Endodermal cell (in vitro differentiated cells): ENCODE measurements around the gene ASB1. TPM values are rescaled to one million over a fixed set of nuclear protein-coding genes. Genes with fewer than 3 reads are reported as not detected.
"Not testable (repeated sequence)": the region's sequence is repeated elsewhere in the genome, so short reads cannot be mapped to it uniquely, and the experiment has no call there.

Experiments
- DNase-seq: peaks from one replicate; pipeline ENCODE4 v3.0.0-alpha.2; 2017
- H3K27ac ChIP-seq: 2 replicates; pipeline ENCODE4 v1.5.1; 2013; ENCODE audit warnings: mild to moderate bottlenecking, low read depth, low read length, moderate library complexity
- H3K27me3 ChIP-seq: 2 replicates; pipeline ENCODE4 v1.6.1; 2013; ENCODE audit warnings: mild to moderate bottlenecking, low read length, moderate library complexity; ENCODE audit not compliant: insufficient read depth, control insufficient read depth, poor library complexity, severe bottlenecking
- H3K36me3 ChIP-seq: 2 replicates; pipeline ENCODE4 v1.7.0; 2013; ENCODE audit warnings: mild to moderate bottlenecking, low read length, moderate library complexity; ENCODE audit not compliant: control insufficient read depth, insufficient read depth
- H3K4me1 ChIP-seq: one replicate; pipeline ENCODE4 v1.7.0; 2013; ENCODE audit warnings: low read length; ENCODE audit not compliant: control insufficient read depth, insufficient read depth
- H3K4me3 ChIP-seq: 2 replicates; pipeline ENCODE4 v1.5.1; 2013; ENCODE audit warnings: mild to moderate bottlenecking, low read length, moderate library complexity
- H3K9ac ChIP-seq: 2 replicates; pipeline ENCODE4 v1.6.1; 2013; ENCODE audit warnings: mild to moderate bottlenecking, low read length, moderate library complexity; ENCODE audit not compliant: poor library complexity, severe bottlenecking; ENCODE audit errors: extremely low read depth
- H3K9me3 ChIP-seq: 2 replicates; pipeline ENCODE4 v1.6.1; 2013; ENCODE audit warnings: mild to moderate bottlenecking, low read length, moderate library complexity; ENCODE audit not compliant: control insufficient read depth
- H3K27ac Mint-ChIP-seq: 2 replicates; pipeline ENCODE4 v1.8.0; 2020; ENCODE audit warnings: mixed read lengths
- H3K27me3 Mint-ChIP-seq: 2 replicates; pipeline ENCODE4 v1.8.0; 2021; ENCODE audit warnings: mild to moderate bottlenecking, mixed read lengths; ENCODE audit not compliant: insufficient read depth
- H3K36me3 Mint-ChIP-seq: 2 replicates; pipeline ENCODE4 v1.8.0; 2020; ENCODE audit warnings: low read depth, mixed read lengths
- H3K4me1 Mint-ChIP-seq: 2 replicates; pipeline ENCODE4 v1.8.0; 2020; ENCODE audit warnings: mixed read lengths
- H3K4me3 Mint-ChIP-seq: 2 replicates; pipeline ENCODE4 v1.8.0; 2020; ENCODE audit warnings: mild to moderate bottlenecking, moderate library complexity, mixed read lengths
- H3K9me3 Mint-ChIP-seq: 2 replicates; pipeline ENCODE4 v1.8.0; 2020; ENCODE audit warnings: mild to moderate bottlenecking, mixed read lengths
- WGBS, 2 experiments: methylation state at CpG; one replicate each; pipeline versions ENCODE4 v1.1.5 to v1.1.7; 2013; ENCODE audit warnings: missing lambda C conversion rate in 2 of 2, mixed read lengths in 1 of 2; ENCODE audit not compliant: insufficient coverage in 1 of 2, insufficient read length in 1 of 2; 5-methylcytosine and 5-hydroxymethylcytosine counted together
- total RNA-seq, 2 donors: library from RNA; stranded (reverse); fragmentation: NEBNext Ultra II Directional in 1 of 2; extraction: Animal tissue kit (Norgen Biotek cat#: 25700) in 1 of 2; gene quantifications; 2 replicates in 1 of 2; 3 replicates in 1 of 2; pipeline ENCODE4 v1.2.1, GENCODE V29; 2021
- TF ChIP-seq, protein P1 (sequence below): fragments of 200-600 bp; sonication (generic); conservative IDR thresholded peaks from 2 replicates; pipeline ENCODE4 v1.5.0; 2021; ENCODE audit warnings: antibody characterized with exemption, mild to moderate bottlenecking

ASB1 gene
- total RNA-seq, 2 donors from 2014 or later = 39.0 to 39.6 TPM

DNA sequence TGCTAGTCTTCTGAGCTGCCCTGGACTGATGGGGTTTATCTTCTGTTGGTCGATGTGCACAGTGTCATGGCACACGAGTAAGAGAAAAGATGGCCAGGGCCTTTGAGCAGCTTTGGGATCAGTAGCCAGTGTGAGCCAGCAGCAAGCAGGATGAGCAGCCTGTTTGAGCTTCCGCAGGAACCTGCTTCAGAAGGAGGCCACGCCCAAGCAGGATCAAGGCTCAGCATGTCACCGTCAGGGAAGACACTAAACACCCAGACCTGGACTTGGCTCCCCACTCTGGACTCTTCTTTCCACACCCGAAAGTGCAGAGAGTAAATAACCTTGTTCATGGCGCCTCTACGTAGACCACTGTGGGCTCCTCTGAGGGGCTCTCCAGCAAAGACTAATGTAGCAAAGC lies 25.2 kb upstream of the ASB1 start:
- no peak overlapping the region for H3K9ac ChIP-seq
- no peak overlapping the region for H3K4me3 ChIP-seq
- TF ChIP-seq, protein P1, sequence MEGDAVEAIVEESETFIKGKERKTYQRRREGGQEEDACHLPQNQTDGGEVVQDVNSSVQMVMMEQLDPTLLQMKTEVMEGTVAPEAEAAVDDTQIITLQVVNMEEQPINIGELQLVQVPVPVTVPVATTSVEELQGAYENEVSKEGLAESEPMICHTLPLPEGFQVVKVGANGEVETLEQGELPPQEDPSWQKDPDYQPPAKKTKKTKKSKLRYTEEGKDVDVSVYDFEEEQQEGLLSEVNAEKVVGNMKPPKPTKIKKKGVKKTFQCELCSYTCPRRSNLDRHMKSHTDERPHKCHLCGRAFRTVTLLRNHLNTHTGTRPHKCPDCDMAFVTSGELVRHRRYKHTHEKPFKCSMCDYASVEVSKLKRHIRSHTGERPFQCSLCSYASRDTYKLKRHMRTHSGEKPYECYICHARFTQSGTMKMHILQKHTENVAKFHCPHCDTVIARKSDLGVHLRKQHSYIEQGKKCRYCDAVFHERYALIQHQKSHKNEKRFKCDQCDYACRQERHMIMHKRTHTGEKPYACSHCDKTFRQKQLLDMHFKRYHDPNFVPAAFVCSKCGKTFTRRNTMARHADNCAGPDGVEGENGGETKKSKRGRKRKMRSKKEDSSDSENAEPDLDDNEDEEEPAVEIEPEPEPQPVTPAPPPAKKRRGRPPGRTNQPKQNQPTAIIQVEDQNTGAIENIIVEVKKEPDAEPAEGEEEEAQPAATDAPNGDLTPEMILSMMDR = no peak
- no peaks in the 10 kb centered on the region for H3K27me3 ChIP-seq
- no peak for DNase-seq
- Mint-ChIP-seq H3K27me3 (no peaks in the 10 kb centered on the region), H3K27ac (no peak overlapping the region), H3K36me3 (peaks cover 27% of the 10 kb centered on the region), H3K4me3 (no peak overlapping the region), H3K4me1 (peaks cover 11% of the 10 kb centered on the region), H3K9me3 (no peaks in the 10 kb centered on the region)
- no peaks in the 10 kb centered on the region for H3K9me3 ChIP-seq
- no peaks in the 10 kb centered on the region for H3K4me1 ChIP-seq
- WGBS, 2 experiments = 91 to 94% methylated on average over 7 to 8 of the region's 8 CpGs
- peaks cover 21% of the 10 kb centered on the region for H3K36me3 ChIP-seq
- H3K27ac ChIP-seq = no peak overlapping the region

DNA sequence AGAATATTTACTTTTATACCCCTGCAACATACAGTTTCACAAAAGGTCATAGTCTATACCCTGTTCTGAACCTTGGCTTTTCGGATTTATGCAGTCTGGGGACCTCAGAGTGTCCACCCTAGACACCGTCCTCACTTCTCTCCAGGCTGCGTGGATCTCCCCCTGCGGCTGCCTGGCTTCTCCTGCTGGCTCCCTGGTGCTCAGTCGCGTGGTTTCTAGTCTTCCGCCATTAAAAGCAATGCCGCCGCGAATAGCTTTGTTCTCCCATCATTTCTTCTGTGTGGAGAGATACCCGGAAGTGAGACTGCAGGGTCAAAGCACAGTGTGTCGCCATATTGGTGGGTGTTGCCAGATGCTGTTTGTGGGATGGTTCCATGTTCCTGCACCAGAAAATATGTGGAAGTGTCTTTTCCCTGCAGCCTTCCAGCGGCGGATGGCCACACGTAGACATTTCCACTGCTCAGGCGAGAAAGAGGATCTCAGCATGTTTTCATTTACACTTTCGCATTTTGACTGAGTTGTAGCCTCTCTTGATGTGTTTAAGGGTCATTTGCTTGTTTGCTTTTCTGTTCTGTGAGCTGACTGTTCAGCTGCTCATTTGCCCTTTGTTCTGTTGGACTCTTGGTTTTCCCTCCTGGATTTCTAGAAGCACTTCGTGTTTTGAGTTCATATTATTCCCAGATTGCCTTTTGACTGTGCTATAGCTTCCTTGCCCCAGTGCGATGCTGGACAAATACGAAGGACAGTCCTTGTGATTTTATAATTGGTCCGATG lies 22.9 kb upstream of the ASB1 start:
- H3K9me3 ChIP-seq = no peaks in the 10 kb centered on the region
- H3K4me3 ChIP-seq = no peak overlapping the region
- no peaks in the 10 kb centered on the region for H3K9me3 Mint-ChIP-seq
- peaks cover 17% of the 10 kb centered on the region for H3K36me3 ChIP-seq
- no peaks in the 10 kb centered on the region for H3K27me3 Mint-ChIP-seq
- peaks cover 11% of the 10 kb centered on the region for H3K4me1 Mint-ChIP-seq
- H3K4me3 Mint-ChIP-seq = no peak overlapping the region
- TF ChIP-seq, protein P1 = no peak
- peaks cover 35% of the 10 kb centered on the region for H3K36me3 Mint-ChIP-seq
- no peak for DNase-seq
- H3K4me1 ChIP-seq = no peaks in the 10 kb centered on the region
- WGBS, 2 experiments = 93 to 94% methylated on average over 18 to 21 of the region's 21 CpGs
- H3K9ac ChIP-seq = no peak overlapping the region
- no peaks in the 10 kb centered on the region for H3K27me3 ChIP-seq
- H3K27ac ChIP-seq = no peak overlapping the region
- no peak overlapping the region for H3K27ac Mint-ChIP-seq

DNA sequence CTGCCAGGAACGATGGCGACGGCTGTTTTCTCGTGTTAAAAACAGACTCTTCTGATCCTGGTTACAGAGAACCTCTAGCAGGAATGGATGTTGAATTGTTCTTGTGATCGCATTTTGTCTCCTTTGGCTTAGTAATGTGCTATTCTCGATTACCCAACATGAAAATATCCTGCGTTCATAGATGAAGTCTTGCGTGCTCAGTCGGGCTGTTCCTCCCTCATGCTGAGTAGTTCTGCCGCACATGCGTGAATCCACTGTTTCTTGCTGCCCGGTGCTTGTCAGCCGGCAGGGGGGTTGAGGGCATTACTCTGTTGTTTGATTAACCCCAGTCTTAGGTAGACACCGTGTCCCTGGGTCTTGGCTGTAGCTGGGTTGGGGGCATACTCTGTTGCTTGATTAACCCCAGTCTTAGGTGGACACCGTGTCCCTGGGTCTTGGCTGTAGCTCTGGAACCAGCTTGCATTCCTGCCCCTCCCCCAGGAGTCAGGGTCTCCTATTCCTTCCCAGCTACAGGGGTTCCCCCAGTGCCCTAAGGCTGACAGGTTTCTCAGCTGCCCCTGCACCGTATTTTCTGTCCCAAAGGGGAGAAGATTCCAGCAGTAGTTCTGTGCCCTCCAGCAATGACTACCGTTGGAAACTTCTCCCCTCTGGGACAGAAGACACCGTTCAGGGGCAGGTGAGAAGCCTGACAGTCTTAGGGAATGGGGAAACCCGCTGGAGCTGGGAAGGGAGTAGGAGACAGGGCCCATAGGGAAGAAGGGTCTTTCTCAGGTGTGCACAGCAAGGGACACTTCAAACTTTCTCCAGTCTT lies 22.1 kb upstream of the ASB1 start:
- Mint-ChIP-seq H3K27ac (peak overlapping the region; percentile 31), H3K9me3 (no peaks in the 10 kb centered on the region), H3K27me3 (no peaks in the 10 kb centered on the region), H3K4me3 (no peak overlapping the region), H3K4me1 (peaks cover 11% of the 10 kb centered on the region), H3K36me3 (peaks cover 31% of the 10 kb centered on the region)
- Histone ChIP-seq H3K27me3 (no peaks in the 10 kb centered on the region), H3K4me1 (no peaks in the 10 kb centered on the region), H3K9ac (no peak overlapping the region), H3K9me3 (no peaks in the 10 kb centered on the region), H3K36me3 (peaks cover 9% of the 10 kb centered on the region), H3K27ac (no peak overlapping the region), H3K4me3 (no peak overlapping the region)
- 91 to 93% methylated on average over 17 to 19 of the region's 19 CpGs for WGBS, 2 experiments
- TF ChIP-seq, protein P1 = no peak
- DNase-seq = no peak

DNA sequence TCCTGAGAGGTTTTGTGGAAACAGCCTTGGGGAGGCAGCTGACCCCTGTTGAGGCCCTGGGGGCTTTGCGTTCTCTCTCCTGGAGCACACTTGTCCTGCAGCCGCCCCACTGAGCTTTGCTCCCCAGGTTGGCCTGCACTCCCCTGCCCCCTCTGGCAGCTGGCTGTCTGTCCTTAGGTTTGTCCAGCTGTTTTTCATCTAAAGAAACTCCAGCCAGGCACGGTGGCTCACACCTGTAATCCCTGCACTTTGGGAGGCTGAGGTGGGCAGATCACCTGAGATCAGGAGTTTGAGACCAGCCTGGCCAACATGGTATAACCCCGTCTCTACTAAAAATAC lies 21.5 kb upstream of the ASB1 start:
- not testable (repeated sequence) for H3K4me3 Mint-ChIP-seq, H3K9me3 Mint-ChIP-seq, H3K4me1 ChIP-seq, H3K9ac ChIP-seq, H3K27ac Mint-ChIP-seq, H3K4me3 ChIP-seq, H3K9me3 ChIP-seq, H3K27me3 ChIP-seq, H3K27me3 Mint-ChIP-seq, DNase-seq, H3K27ac ChIP-seq, H3K36me3 ChIP-seq
- H3K4me1 Mint-ChIP-seq = peaks cover 11% of the 10 kb centered on the region
- H3K36me3 Mint-ChIP-seq = peaks cover 30% of the 10 kb centered on the region
- 89 to 94% methylated on average over 3 to 4 of the region's 4 CpGs for WGBS, 2 experiments
